ENCODE data around the gene GRID2IP. TPM values are rescaled to one million over a fixed set of nuclear protein-coding genes. Genes with fewer than 3 reads are reported as not detected.

The GRID2IP gene
- total and polyA plus RNA-seq, 4 donors = 0.16 to 0.80 (median 0.50) TPM

GRCh38 chr7:6536262-6537260 is 14.7 kb downstream of the GRID2IP start:
- WGBS, 2 donors = 2 to 4% methylated on average over 47 to 56 of the region's 56 CpGs
- TF ChIP-seq CTCF (IDR thresholded peaks at IDR 0.05; ENCODE audit: control extremely low read depth, extremely low read depth) = no peak
- Histone ChIP-seq H3K9me3 (ENCODE audit: control insufficient read depth in 4 of 4, insufficient read depth in 3 of 4, low read length in 3 of 4) (peaks cover 0 to 4% (median 0%) of the 10 kb centered on the region in 4 donors), H3K27me3 (ENCODE audit: control insufficient read depth in 3 of 3, insufficient read depth in 3 of 3, low read length in 2 of 3) (peaks cover 7 to 35% (median 8%) of the 10 kb centered on the region in 3 donors), H3K4me1 (ENCODE audit: control insufficient read depth in 5 of 5, insufficient read depth in 5 of 5, low read length in 5 of 5) (no peaks in the 10 kb centered on the region), H3K9ac (ENCODE audit: insufficient read depth in 1 of 2, low read length in 2 of 2) (no peak overlapping the region), H3K36me3 (ENCODE audit: control insufficient read depth in 4 of 4, insufficient read depth in 4 of 4, low read length in 4 of 4) (no peaks in the 10 kb centered on the region), H3K4me3 (no peak overlapping the region), H3K27ac (ENCODE audit: low read depth in 1 of 2, low read length in 1 of 2) (no peak overlapping the region)
- ATAC-seq (ENCODE audit: insufficient read depth, low FRiP score) (no peak), DNase-seq (peak; percentile 45 to 65 (median 53))

- peaks cover 5 to 53% (median 22%) of the 10 kb centered on the region in 3 donors for H3K27me3 ChIP-seq (ENCODE audit: control insufficient read depth in 3 of 3, insufficient read depth in 3 of 3, low read length in 2 of 3)
- no peaks in the 10 kb centered on the region for H3K36me3 ChIP-seq (ENCODE audit: control insufficient read depth in 4 of 4, insufficient read depth in 4 of 4, low read length in 4 of 4)
- no peak overlapping the region for H3K27ac ChIP-seq (ENCODE audit: low read depth in 1 of 2, low read length in 1 of 2)
- 17 to 27% methylated on average over 12 of the region's 12 CpGs for WGBS, 2 donors
- H3K4me3 ChIP-seq = no peak overlapping the region
- TF ChIP-seq CTCF (IDR thresholded peaks at IDR 0.05; ENCODE audit: control extremely low read depth, extremely low read depth) = no peak
- peaks cover 0 to 5% (median 0%) of the 10 kb centered on the region in 5 donors for H3K4me1 ChIP-seq (ENCODE audit: control insufficient read depth in 5 of 5, insufficient read depth in 5 of 5, low read length in 5 of 5)
- DNase-seq (peak in 1 of 3 donors; percentile 10), ATAC-seq (ENCODE audit: insufficient read depth, low FRiP score) (no peak)
- H3K9ac ChIP-seq (ENCODE audit: insufficient read depth in 1 of 2, low read length in 2 of 2) = no peak overlapping the region
- H3K9me3 ChIP-seq (ENCODE audit: control insufficient read depth in 4 of 4, insufficient read depth in 3 of 4, low read length in 3 of 4) = peaks cover 0 to 4% (median 0%) of the 10 kb centered on the region in 4 donors
These were observed 17.3 kb downstream of the GRID2IP start for GRCh38 chr7:6533893-6534495.

DNA sequence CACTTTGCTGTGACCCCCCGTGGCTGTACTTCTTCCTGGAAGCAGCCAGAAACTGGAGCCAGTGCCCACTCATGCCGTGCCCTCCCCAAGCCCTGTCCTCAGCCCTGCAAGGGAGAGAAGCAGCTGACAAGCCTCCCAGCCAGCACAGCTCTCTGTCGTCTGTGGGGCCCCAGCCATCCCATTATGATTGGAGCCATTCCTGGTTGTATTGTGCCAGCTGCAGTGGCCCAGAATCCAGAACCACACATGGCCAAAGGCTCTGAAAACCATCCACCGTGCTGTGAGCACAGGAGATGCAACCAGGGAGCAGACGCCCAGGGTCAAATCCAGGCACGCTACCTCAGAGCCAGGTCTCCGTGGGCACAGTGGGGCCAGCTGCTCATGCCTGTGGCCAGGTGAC is 18.7 kb downstream of the GRID2IP start:
- no peak overlapping the region for H3K9ac ChIP-seq (ENCODE audit: insufficient read depth in 1 of 2, low read length in 2 of 2)
- TF ChIP-seq CTCF (IDR thresholded peaks at IDR 0.05; ENCODE audit: control extremely low read depth, extremely low read depth) = no peak
- H3K4me3 ChIP-seq = no peak overlapping the region
- H3K9me3 ChIP-seq (ENCODE audit: control insufficient read depth in 4 of 4, insufficient read depth in 3 of 4, low read length in 3 of 4) = peaks cover 0 to 4% (median 0%) of the 10 kb centered on the region in 4 donors
- H3K4me1 ChIP-seq (ENCODE audit: control insufficient read depth in 5 of 5, insufficient read depth in 5 of 5, low read length in 5 of 5) = peaks cover 0 to 5% (median 0%) of the 10 kb centered on the region in 5 donors
- DNase-seq (no peak), ATAC-seq (ENCODE audit: insufficient read depth, low FRiP score) (no peak)
- WGBS, 2 donors = 60 to 68% methylated on average over 7 of the region's 7 CpGs
- H3K36me3 ChIP-seq (ENCODE audit: control insufficient read depth in 4 of 4, insufficient read depth in 4 of 4, low read length in 4 of 4) = no peaks in the 10 kb centered on the region
- no peak overlapping the region for H3K27ac ChIP-seq (ENCODE audit: low read depth in 1 of 2, low read length in 1 of 2)
- H3K27me3 ChIP-seq (ENCODE audit: control insufficient read depth in 3 of 3, insufficient read depth in 3 of 3, low read length in 2 of 3) = peaks cover 5 to 65% (median 26%) of the 10 kb centered on the region in 3 donors
